HEK293 (cell line): ENCODE results near the gene FHL3.

Source experiments
- BCL11A ChIP-seq: fragments of 450-650 bp; formaldehyde crosslinking; IDR thresholded peaks from 2 replicates; pipeline ENCODE4 v1.5.1; 2016; ENCODE audit warnings: low read depth, missing biosample characterization, missing genetic modification characterization
- EGR2 ChIP-seq: fragments of 450-650 bp; formaldehyde crosslinking; IDR thresholded peaks from 2 replicates; pipeline ENCODE4 v1.5.1; 2016; ENCODE audit warnings: low read depth, missing biosample characterization, missing genetic modification characterization
- GLI2 ChIP-seq: fragments of 450-650 bp; formaldehyde crosslinking; IDR thresholded peaks from 2 replicates; pipeline ENCODE4; 2017; ENCODE audit warnings: missing biosample characterization, missing genetic modification characterization, low read depth, borderline replicate concordance
- HOXC10 ChIP-seq: sonication (generic); formaldehyde crosslinking; IDR thresholded peaks from 2 replicates; pipeline ENCODE4 v1.8.1; 2023; ENCODE audit warnings: mild to moderate bottlenecking, missing genetic modification reagents
- KLF10 ChIP-seq: fragments of 450-650 bp; IDR thresholded peaks from 2 replicates; pipeline ENCODE4 v1.5.1; 2018; ENCODE audit warnings: missing biosample characterization, mild to moderate bottlenecking, missing genetic modification characterization
- SETDB1 ChIP-seq: IDR thresholded peaks from one replicate; pipeline ENCODE4 v1.6.1; 2017; ENCODE audit warnings: mild to moderate bottlenecking, low read length, moderate library complexity, mixed read lengths; ENCODE audit not compliant: insufficient read length
- TSHZ1 ChIP-seq: fragments of 450-650 bp; formaldehyde crosslinking; IDR thresholded peaks from 2 replicates; pipeline ENCODE4 v1.5.1; 2016; ENCODE audit warnings: missing biosample characterization, missing genetic modification characterization, borderline replicate concordance
- WT1 ChIP-seq: fragments of 450-650 bp; formaldehyde crosslinking; IDR thresholded peaks from 2 replicates; pipeline ENCODE4 v1.5.1; 2016; ENCODE audit warnings: missing biosample characterization, missing genetic modification characterization
- ZEB2 ChIP-seq: fragments of 450-650 bp; formaldehyde crosslinking; IDR thresholded peaks from 2 replicates; pipeline ENCODE4 v1.5.1; 2016; ENCODE audit warnings: missing biosample characterization, missing genetic modification characterization
- ZNF280D ChIP-seq: fragments of 450-650 bp; formaldehyde crosslinking; IDR thresholded peaks from 2 replicates; pipeline ENCODE4 v1.5.1; 2016; ENCODE audit warnings: missing biosample characterization, missing genetic modification characterization
- ZNF302 ChIP-seq: fragments of 450-650 bp; formaldehyde crosslinking; IDR thresholded peaks from 2 replicates; pipeline ENCODE4 v1.5.1; 2016; ENCODE audit warnings: missing biosample characterization, missing genetic modification characterization, low read depth
- ZNF335 ChIP-seq: fragments of 450-650 bp; formaldehyde crosslinking; conservative IDR thresholded peaks from 2 replicates; pipeline ENCODE4 v1.5.1; 2016; ENCODE audit warnings: missing biosample characterization, missing genetic modification characterization
- ZNF362 ChIP-seq: fragments of 450-650 bp; formaldehyde crosslinking; IDR thresholded peaks from 2 replicates; pipeline ENCODE4 v1.5.1; 2016; ENCODE audit warnings: missing biosample characterization, missing genetic modification characterization
- ZNF488 ChIP-seq: fragments of 450-650 bp; formaldehyde crosslinking; IDR thresholded peaks from 2 replicates; pipeline ENCODE4 v1.5.1; 2016; ENCODE audit warnings: missing biosample characterization, missing genetic modification characterization
- ZNF510 ChIP-seq: fragments of 450-650 bp; formaldehyde crosslinking; IDR thresholded peaks from 2 replicates; pipeline ENCODE4 v1.5.1; 2018; ENCODE audit warnings: mild to moderate bottlenecking, missing genetic modification characterization, missing biosample characterization; ENCODE audit not compliant: insufficient replicate concordance
- ZNF518A ChIP-seq: fragments of 450-650 bp; formaldehyde crosslinking; conservative IDR thresholded peaks from 2 replicates; pipeline ENCODE4 v1.5.1; 2016; ENCODE audit warnings: low read depth, missing biosample characterization, missing genetic modification characterization
- ZNF548 ChIP-seq: fragments of 450-650 bp; formaldehyde crosslinking; IDR thresholded peaks from 2 replicates; pipeline ENCODE4 v1.5.1; 2016; ENCODE audit warnings: missing biosample characterization, missing genetic modification characterization
- ZNF571 ChIP-seq: fragments of 450-650 bp; formaldehyde crosslinking; IDR thresholded peaks from 2 replicates; pipeline ENCODE4 v1.5.0; 2017; ENCODE audit warnings: missing biosample characterization, missing genetic modification characterization
- ZNF624 ChIP-seq: fragments of 450-650 bp; formaldehyde crosslinking; IDR thresholded peaks from 2 replicates; pipeline ENCODE4 v1.5.1; 2017; ENCODE audit warnings: missing biosample characterization, missing genetic modification characterization
- ZNF626 ChIP-seq: fragments of 450-650 bp; sonication (Bioruptor Pico); formaldehyde crosslinking; IDR thresholded peaks from 2 replicates; pipeline ENCODE4 v1.5.1; 2018; ENCODE audit warnings: missing biosample characterization, missing genetic modification characterization, inconsistent platforms
- ZNF645 ChIP-seq: fragments of 450-650 bp; formaldehyde crosslinking; IDR thresholded peaks from 2 replicates; pipeline ENCODE4; 2016; ENCODE audit warnings: missing biosample characterization, missing genetic modification characterization
- ZNF76 ChIP-seq: fragments of 450-650 bp; formaldehyde crosslinking; IDR thresholded peaks from 2 replicates; pipeline ENCODE4; 2016; ENCODE audit warnings: low read depth, missing biosample characterization, missing genetic modification characterization, borderline replicate concordance
- ZNF837 ChIP-seq: fragments of 450-650 bp; formaldehyde crosslinking; IDR thresholded peaks from 2 replicates; pipeline ENCODE4 v1.5.1; 2016; ENCODE audit warnings: missing biosample characterization, missing genetic modification characterization
- ZSCAN16 ChIP-seq: fragments of 450-650 bp; formaldehyde crosslinking; IDR thresholded peaks from 2 replicates; pipeline ENCODE4 v1.5.1; 2016; ENCODE audit warnings: missing biosample characterization, missing genetic modification characterization
- ZXDB ChIP-seq: fragments of 450-650 bp; formaldehyde crosslinking; IDR thresholded peaks from 2 replicates; pipeline ENCODE4 v1.5.1; 2016; ENCODE audit warnings: missing biosample characterization, missing genetic modification characterization

The FHL3 gene

GRCh38 chr1:38046884-38047602 lies 41.7 kb upstream of the FHL3 start (continued):
- no peak for TF ChIP-seq TSHZ1 (tag by site-specific recombination)
- no peak for TF ChIP-seq SETDB1
- peak; percentile 52; the same call in 1 of the 2 replicates for TF ChIP-seq ZXDB (tag by site-specific recombination)
- TF ChIP-seq KLF10 (tag by site-specific recombination): peak; percentile 98
- TF ChIP-seq ZNF645 (tag by site-specific recombination): no peak
- no peak for TF ChIP-seq ZNF548 (tag by site-specific recombination)
- TF ChIP-seq GLI2: no peak
- no peak for TF ChIP-seq ZNF280D (tag by site-specific recombination)
- no peak for TF ChIP-seq ZSCAN16 (tag by site-specific recombination)
- TF ChIP-seq ZNF76: peak; percentile 72; the same call in 1 of the 2 replicates
- peak; percentile 86 for TF ChIP-seq EGR2 (tag by site-specific recombination)
- no peak for TF ChIP-seq ZNF510 (tag by site-specific recombination)
- TF ChIP-seq ZNF518A (tag by site-specific recombination): no peak
- no peak for TF ChIP-seq HOXC10 (CRISPR knock-in tag)
- peak; percentile 45; the same call in 1 of the 2 replicates for TF ChIP-seq ZEB2 (tag by site-specific recombination)
- TF ChIP-seq ZNF362 (tag by site-specific recombination): no peak
- TF ChIP-seq WT1 (tag by site-specific recombination): peak; percentile 26; the same call in 1 of the 2 replicates
- TF ChIP-seq BCL11A: no peak
- TF ChIP-seq ZNF571 (tag by site-specific recombination): no peak
- TF ChIP-seq ZNF488 (tag by site-specific recombination): no peak
- TF ChIP-seq ZNF302 (tag by site-specific recombination): no peak
- no peak for TF ChIP-seq ZNF624 (tag by site-specific recombination)
- TF ChIP-seq ZNF837 (tag by site-specific recombination): no peak
- peak; percentile 76 for TF ChIP-seq ZNF335 (tag by site-specific recombination)
- TF ChIP-seq ZNF626 (tag by site-specific recombination): no peak
